Gastroesophageal sphincter (tissue), 4 donors: ENCODE measurements around the gene SACM1L. TPM values are rescaled to one million over a fixed set of nuclear protein-coding genes. Genes with fewer than 3 reads are reported as not detected.

Experiments
- ATAC-seq: fragments of 150-250 bp; one replicate; pipeline ENCODE4 v1.9.1; 2016; ENCODE audit warnings: mild to moderate bottlenecking, moderate library complexity
- H3K27ac ChIP-seq, 4 donors: fragments of 200-600 bp; sonication (generic) in 3 of 4; 1 replicate in 3 of 4; 2 replicates in 1 of 4; pipeline ENCODE4 v1.5.1; 2016 to 2019
- H3K27me3 ChIP-seq: fragments of 200-600 bp; sonication (generic); one replicate; pipeline ENCODE4 v1.5.1; 2019
- H3K36me3 ChIP-seq, 2 donors: fragments of 200-600 bp; sonication (generic); one replicate each; pipeline ENCODE4 v1.5.1; 2019; ENCODE audit warnings: control low read depth in 1 of 2
- H3K4me1 ChIP-seq, 3 donors: fragments of 200-600 bp; sonication (generic); 1 replicate in 2 of 3; 2 replicates in 1 of 3; pipeline ENCODE4 v1.5.1; 2016 to 2019; ENCODE audit warnings: control low read depth in 2 of 3
- H3K4me3 ChIP-seq, 2 donors: fragments of 200-600 bp; sonication (generic); one replicate each; pipeline ENCODE4 v1.5.1; 2019; ENCODE audit warnings: mild to moderate bottlenecking in 1 of 2, moderate library complexity in 1 of 2
- H3K9me3 ChIP-seq, 3 donors: fragments of 200-600 bp; sonication (generic); one replicate each; pipeline ENCODE4 v1.5.1; 2017 to 2019; ENCODE audit warnings: control low read depth in 2 of 3
- EP300 ChIP-seq: sonication (generic); formaldehyde crosslinking; IDR thresholded peaks from one replicate; pipeline ENCODE4 v1.6.1; 2017; ENCODE audit warnings: antibody characterized with exemption, mild to moderate bottlenecking
- POLR2A ChIP-seq, 2 donors: fragments of 450-650 bp; IDR thresholded peaks; one replicate each; pipeline ENCODE4 v1.6.1; 2017; ENCODE audit warnings: antibody characterized with exemption in 2 of 2, mild to moderate bottlenecking in 2 of 2, moderate library complexity in 1 of 2
- POLR2AphosphoS5 ChIP-seq: sonication (generic); formaldehyde crosslinking; IDR thresholded peaks from one replicate; pipeline ENCODE4 v1.6.1; 2017; ENCODE audit warnings: antibody characterized with exemption
- WGBS, 2 donors: methylation state at CpG; one replicate each; pipeline ENCODE4 v1.1.5; 2018; ENCODE audit warnings: low coverage in 1 of 2; 5-methylcytosine and 5-hydroxymethylcytosine counted together
- total RNA-seq, 4 donors: library from RNA; depleted of rRNA; stranded (reverse); fragments of >200 nt; gene quantifications; one replicate each; pipeline ENCODE4 v1.1.0, GENCODE V29; 2016
- TF ChIP-seq, protein P1 (sequence below), 4 experiments: fragments of 200-600 bp in 2 of 4; fragments of 450-650 bp in 2 of 4; sonication (generic) in 1 of 4; IDR thresholded peaks; one replicate each; pipeline ENCODE4 v1.5.1; 2017 to 2019; ENCODE audit warnings: antibody characterized with exemption in 4 of 4, mild to moderate bottlenecking in 2 of 4, moderate library complexity in 2 of 4

The SACM1L gene
- total RNA-seq, 4 donors from 2014 or later, result 31.9 to 52.6 (median 38.2) TPM

GRCh38 chr3:45642731-45643152 is 46.5 kb upstream of the SACM1L start:
- H3K27ac ChIP-seq, result peak overlapping the region in 1 of 4 donors; percentile 40
- peaks cover 0 to under 1% of the 10 kb centered on the region in 2 donors for H3K36me3 ChIP-seq
- H3K27me3 ChIP-seq, result no peaks in the 10 kb centered on the region
- no peak for ATAC-seq
- WGBS, 2 donors, result 30 to 35% methylated on average over 2 to 4 of the region's 6 CpGs
- no peaks in the 10 kb centered on the region for H3K9me3 ChIP-seq
- H3K4me1 ChIP-seq, result peaks cover 6 to 71% (median 25%) of the 10 kb centered on the region in 3 donors
- no peak overlapping the region for H3K4me3 ChIP-seq
- TF ChIP-seq POLR2AphosphoS5, result no peak
- TF ChIP-seq POLR2A (IDR thresholded peaks at IDR 0.05), result no peak
- no peak for TF ChIP-seq EP300
- TF ChIP-seq, protein P1, sequence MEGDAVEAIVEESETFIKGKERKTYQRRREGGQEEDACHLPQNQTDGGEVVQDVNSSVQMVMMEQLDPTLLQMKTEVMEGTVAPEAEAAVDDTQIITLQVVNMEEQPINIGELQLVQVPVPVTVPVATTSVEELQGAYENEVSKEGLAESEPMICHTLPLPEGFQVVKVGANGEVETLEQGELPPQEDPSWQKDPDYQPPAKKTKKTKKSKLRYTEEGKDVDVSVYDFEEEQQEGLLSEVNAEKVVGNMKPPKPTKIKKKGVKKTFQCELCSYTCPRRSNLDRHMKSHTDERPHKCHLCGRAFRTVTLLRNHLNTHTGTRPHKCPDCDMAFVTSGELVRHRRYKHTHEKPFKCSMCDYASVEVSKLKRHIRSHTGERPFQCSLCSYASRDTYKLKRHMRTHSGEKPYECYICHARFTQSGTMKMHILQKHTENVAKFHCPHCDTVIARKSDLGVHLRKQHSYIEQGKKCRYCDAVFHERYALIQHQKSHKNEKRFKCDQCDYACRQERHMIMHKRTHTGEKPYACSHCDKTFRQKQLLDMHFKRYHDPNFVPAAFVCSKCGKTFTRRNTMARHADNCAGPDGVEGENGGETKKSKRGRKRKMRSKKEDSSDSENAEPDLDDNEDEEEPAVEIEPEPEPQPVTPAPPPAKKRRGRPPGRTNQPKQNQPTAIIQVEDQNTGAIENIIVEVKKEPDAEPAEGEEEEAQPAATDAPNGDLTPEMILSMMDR (IDR thresholded peaks at IDR 0.05), result no peak

GRCh38 chr3:45644063-45644790 is 45.0 kb upstream of the SACM1L start:
- no peak for ATAC-seq
- TF ChIP-seq, protein P1 (IDR thresholded peaks at IDR 0.05), result no peak
- peak; percentile 22 for TF ChIP-seq POLR2AphosphoS5
- H3K4me1 ChIP-seq, result peaks cover 6 to 67% (median 25%) of the 10 kb centered on the region in 3 donors
- no peaks in the 10 kb centered on the region for H3K9me3 ChIP-seq
- WGBS, 2 donors, result 58 to 64% methylated on average over 4 to 11 of the region's 11 CpGs
- H3K27me3 ChIP-seq, result no peaks in the 10 kb centered on the region
- H3K36me3 ChIP-seq, result no peaks in the 10 kb centered on the region
- H3K27ac ChIP-seq, result peak overlapping the region in 3 of 4 donors; percentile 42 to 78 (median 70)
- H3K4me3 ChIP-seq, result no peak overlapping the region

DNA sequence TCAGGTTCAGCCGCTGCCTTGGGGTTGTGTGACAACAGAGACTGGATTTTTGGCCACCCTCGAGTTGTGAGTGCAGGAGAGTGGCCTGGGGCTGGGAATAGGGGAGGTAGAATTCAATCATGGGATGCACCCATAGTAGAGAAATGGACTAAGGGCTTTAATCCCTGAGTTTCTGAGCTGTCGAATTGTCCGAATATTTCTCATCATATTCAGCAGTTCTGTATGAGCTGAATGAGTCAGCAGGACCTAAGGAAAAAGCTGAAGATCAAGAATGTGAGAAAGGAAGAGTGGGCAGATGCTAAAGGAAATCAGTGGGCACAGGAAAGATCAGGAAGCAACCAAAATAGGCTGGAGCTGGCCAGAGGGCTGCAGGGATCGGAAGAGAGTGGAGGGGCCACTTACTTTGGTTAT is 44.4 kb upstream of the SACM1L start:
- no peak for ATAC-seq
- no peaks in the 10 kb centered on the region for H3K27me3 ChIP-seq
- TF ChIP-seq, protein P1 (IDR thresholded peaks at IDR 0.05), result no peak
- TF ChIP-seq EP300, result no peak
- no peak for TF ChIP-seq POLR2AphosphoS5
- no peak for TF ChIP-seq POLR2A (IDR thresholded peaks at IDR 0.05)
- peaks cover 6 to 61% (median 25%) of the 10 kb centered on the region in 3 donors for H3K4me1 ChIP-seq
- H3K9me3 ChIP-seq, result no peaks in the 10 kb centered on the region
- H3K27ac ChIP-seq, result peak overlapping the region in 3 of 4 donors; percentile 42 to 78 (median 70)
- no peaks in the 10 kb centered on the region for H3K36me3 ChIP-seq
- 30 to 71% methylated on average over 1 to 4 of the region's 5 CpGs for WGBS, 2 donors
- H3K4me3 ChIP-seq, result no peak overlapping the region

- TF ChIP-seq EP300 (no peak), POLR2A (IDR thresholded peaks at IDR 0.05) (no peak), POLR2AphosphoS5 (no peak)
- TF ChIP-seq, protein P1 (IDR thresholded peaks at IDR 0.05), result no peak
- no peaks in the 10 kb centered on the region for H3K9me3 ChIP-seq
- ATAC-seq, result peak; percentile 50
- H3K27me3 ChIP-seq, result no peaks in the 10 kb centered on the region
- peaks cover 6 to 55% (median 25%) of the 10 kb centered on the region in 3 donors for H3K4me1 ChIP-seq
- no peak overlapping the region for H3K4me3 ChIP-seq
- no peaks in the 10 kb centered on the region for H3K36me3 ChIP-seq
- 50% methylated on average over 1 of the region's 6 CpGs for WGBS, 2 donors
- H3K27ac ChIP-seq, result peak overlapping the region in 3 of 4 donors; percentile 54 to 78 (median 55)
Observed at GRCh38 chr3:45646051-45646585, 43.1 kb upstream of the SACM1L start.
